H9 (cell line): ENCODE measurements around the gene SLC4A7. TPM values are rescaled to one million over a fixed set of nuclear protein-coding genes. Genes with fewer than 3 reads are reported as not detected.

Experiments
- DNase-seq: peaks from one replicate; pipeline ENCODE4 v3.0.0-alpha.2; 2017
- H2AFZ ChIP-seq: one replicate; pipeline ENCODE4 v1.6.1; 2013; ENCODE audit warnings: mild to moderate bottlenecking, low read length, control low read depth, moderate library complexity
- H2AK5ac ChIP-seq: 2 replicates; pipeline ENCODE4 v1.6.1; 2013; ENCODE audit warnings: low read length, control low read depth, mixed read lengths; ENCODE audit not compliant: insufficient read length
- H2BK120ac ChIP-seq: one replicate; pipeline ENCODE4 v1.6.1; 2013; ENCODE audit warnings: low read depth, mild to moderate bottlenecking, low read length, control low read depth, inconsistent platforms; ENCODE audit not compliant: poor library complexity, severe bottlenecking
- H2BK12ac ChIP-seq: 2 replicates; pipeline ENCODE4 v1.6.1; 2013; ENCODE audit warnings: low read length, control low read depth, mixed read lengths, low read depth; ENCODE audit not compliant: insufficient read length
- H2BK15ac ChIP-seq: 2 replicates; pipeline ENCODE4 v1.6.1; 2013; ENCODE audit warnings: low read depth, low read length, control low read depth
- H2BK20ac ChIP-seq: one replicate; pipeline ENCODE4 v1.6.1; 2013; ENCODE audit warnings: low read depth, mild to moderate bottlenecking, low read length, control low read depth, inconsistent platforms; ENCODE audit not compliant: poor library complexity, severe bottlenecking
- H2BK5ac ChIP-seq: 2 replicates; pipeline ENCODE4 v1.6.1; 2013; ENCODE audit warnings: low read length, control low read depth, mixed read lengths; ENCODE audit not compliant: insufficient read length
- H3K14ac ChIP-seq: 2 replicates; pipeline ENCODE4 v1.6.1; 2013; ENCODE audit warnings: low read length, control low read depth; ENCODE audit not compliant: insufficient read depth
- H3K18ac ChIP-seq: 2 replicates; pipeline ENCODE4 v1.6.1; 2013; ENCODE audit warnings: low read depth, mild to moderate bottlenecking, mixed read lengths, low read length, control low read depth; ENCODE audit not compliant: insufficient read length
- H3K23ac ChIP-seq: 2 replicates; pipeline ENCODE4 v1.6.1; 2013; ENCODE audit warnings: low read length, control low read depth, mixed read lengths, low read depth; ENCODE audit not compliant: insufficient read length
- H3K23me2 ChIP-seq: 2 replicates; pipeline ENCODE4 v1.6.1; 2013; ENCODE audit warnings: low read depth, mild to moderate bottlenecking, mixed read lengths, low read length, control low read depth; ENCODE audit not compliant: insufficient read length, poor library complexity, severe bottlenecking
- H3K27ac ChIP-seq: 2 replicates; pipeline ENCODE4 v1.5.1; 2013; ENCODE audit warnings: low read length, control low read depth, mixed read lengths, low read depth; ENCODE audit not compliant: insufficient read length
- H3K27me3 ChIP-seq: 2 replicates; pipeline ENCODE4 v1.6.1; 2013; ENCODE audit warnings: low read length, control low read depth, inconsistent platforms; ENCODE audit not compliant: insufficient read depth
- H3K4ac ChIP-seq: 2 replicates; pipeline ENCODE4 v1.6.1; 2013; ENCODE audit warnings: low read depth, mild to moderate bottlenecking, control low read depth, inconsistent platforms, low read length, moderate library complexity
- H3K4me1 ChIP-seq: 2 replicates; pipeline ENCODE4 v1.6.1; 2013; ENCODE audit warnings: low read length, control low read depth, inconsistent platforms; ENCODE audit not compliant: insufficient read depth
- H3K4me2 ChIP-seq: 2 replicates; pipeline ENCODE4 v1.6.1; 2013; ENCODE audit warnings: low read length, control low read depth, mixed read lengths; ENCODE audit not compliant: insufficient read length, insufficient read depth
- H3K56ac ChIP-seq: 2 replicates; pipeline ENCODE4 v1.6.1; 2013; ENCODE audit warnings: low read depth, mild to moderate bottlenecking, mixed read lengths, low read length, control low read depth; ENCODE audit not compliant: insufficient read length
- H3K79me1 ChIP-seq: 2 replicates; pipeline ENCODE4 v1.6.1; 2013; ENCODE audit warnings: low read depth, mild to moderate bottlenecking, moderate library complexity, low read length, control low read depth, inconsistent platforms; ENCODE audit not compliant: insufficient read depth, poor library complexity, severe bottlenecking
- H3K79me2 ChIP-seq: 2 replicates; pipeline ENCODE4 v1.6.1; 2013; ENCODE audit warnings: low read length, control low read depth, inconsistent platforms; ENCODE audit not compliant: insufficient read depth
- H3K9ac ChIP-seq: 2 replicates; pipeline ENCODE4 v1.6.1; 2013; ENCODE audit warnings: low read length, control low read depth, mixed read lengths; ENCODE audit not compliant: insufficient read length; ENCODE audit errors: extremely low read depth
- H3K9me3 ChIP-seq: one replicate; pipeline ENCODE4 v1.6.1; 2013; ENCODE audit warnings: low read depth, low read length, inconsistent platforms; ENCODE audit not compliant: control insufficient read depth
- H3T11ph ChIP-seq: one replicate; pipeline ENCODE4 v1.6.1; 2013; ENCODE audit warnings: mild to moderate bottlenecking, low read length, control low read depth, inconsistent platforms
- H4K20me1 ChIP-seq: one replicate; pipeline ENCODE4 v1.6.1; 2013; ENCODE audit not compliant: control insufficient read depth, insufficient read length, insufficient read depth
- H4K5ac ChIP-seq: 2 replicates; pipeline ENCODE4 v1.6.1; 2013; ENCODE audit warnings: low read depth, mild to moderate bottlenecking, mixed read lengths, low read length, control low read depth; ENCODE audit not compliant: insufficient read length
- H4K8ac ChIP-seq: replicated peaks from 2 replicates; pipeline ENCODE4 v1.6.1; 2013; ENCODE audit warnings: low read length, control low read depth, mixed read lengths, low read depth; ENCODE audit not compliant: insufficient read length
- H4K91ac ChIP-seq: 2 replicates; pipeline ENCODE4 v1.6.1; 2013; ENCODE audit warnings: low read depth, mild to moderate bottlenecking, moderate library complexity, mixed read lengths, low read length, control low read depth; ENCODE audit not compliant: insufficient read length
- H3K27ac Mint-ChIP-seq, 3 experiments: 2 replicates in 2 of 3; 3 replicates in 1 of 3; pipeline ENCODE4 v1.8.0; 2020 to 2021; ENCODE audit warnings: mixed read lengths in 3 of 3, mild to moderate bottlenecking in 1 of 3, moderate library complexity in 1 of 3
- H3K27me3 Mint-ChIP-seq: 2 replicates; pipeline ENCODE4 v1.8.0; 2021; ENCODE audit warnings: low read depth, mild to moderate bottlenecking, moderate library complexity, mixed read lengths
- H3K36me3 Mint-ChIP-seq, 3 experiments: 2 replicates in 2 of 3; 3 replicates in 1 of 3; pipeline ENCODE4 v1.8.0; 2020 to 2021; ENCODE audit warnings: low read depth in 3 of 3, mixed read lengths in 3 of 3; ENCODE audit not compliant: insufficient read depth in 1 of 3
- H3K4me1 Mint-ChIP-seq, 2 experiments: 2 replicates each; pipeline ENCODE4 v1.8.0; 2020; ENCODE audit warnings: mixed read lengths in 2 of 2
- H3K4me3 Mint-ChIP-seq, 2 experiments: 2 replicates in 1 of 2; 3 replicates in 1 of 2; pipeline ENCODE4 v1.8.0; 2020 to 2021; ENCODE audit warnings: mild to moderate bottlenecking in 2 of 2, mixed read lengths in 2 of 2, moderate library complexity in 1 of 2
- H3K9me3 Mint-ChIP-seq, 2 experiments: 2 replicates in 1 of 2; 3 replicates in 1 of 2; pipeline ENCODE4 v1.8.0; 2020; ENCODE audit warnings: mild to moderate bottlenecking in 2 of 2, mixed read lengths in 2 of 2, moderate library complexity in 1 of 2
- CTCF ChIP-seq: fragments of 200-600 bp; sonication (generic); conservative IDR thresholded peaks from 3 replicates; pipeline ENCODE4 v1.8.0; 2021; ENCODE audit warnings: antibody characterized with exemption, mild to moderate bottlenecking
- WGBS: extraction: QIAGEN DNeasy Blood & Tissue Kit; methylation state at CpG from one replicate; pipeline ENCODE4 v1.1.7; 2013; ENCODE audit warnings: missing lambda C conversion rate, low lambda C conversion rate, mixed read lengths; ENCODE audit not compliant: insufficient read length; ENCODE audit errors: extremely low coverage; 5-methylcytosine and 5-hydroxymethylcytosine counted together
- total RNA-seq: library from RNA; stranded (reverse); gene quantifications from 2 replicates; pipeline ENCODE4 v1.2.1, GENCODE V29; 2021

The SLC4A7 gene
- total RNA-seq, 1 experiment from 2014 or later, result 46.1 TPM

- no peak overlapping the region for H2BK20ac ChIP-seq
- H2BK15ac ChIP-seq, result no peak overlapping the region
- H4K20me1 ChIP-seq, result no peaks in the 10 kb centered on the region
- no peaks in the 10 kb centered on the region for H3K27me3 Mint-ChIP-seq
- H2BK5ac ChIP-seq, result no peak overlapping the region
- H3K79me1 ChIP-seq, result no peaks in the 10 kb centered on the region
- no peak overlapping the region for H3K9ac ChIP-seq
- no peak overlapping the region for H3K18ac ChIP-seq
- no peak overlapping the region for H2AFZ ChIP-seq
- H4K5ac ChIP-seq, result no peak overlapping the region
- no peak overlapping the region for H3K4ac ChIP-seq
- peak; percentile 39; the same call in 1 of the 3 replicates for TF ChIP-seq CTCF
- H3K56ac ChIP-seq, result no peak overlapping the region
- WGBS, result no CpG with 5 or more reads among the region's 1 CpG
- H4K91ac ChIP-seq, result no peak overlapping the region
- no peak overlapping the region for H3K27ac ChIP-seq
- H3K4me1 Mint-ChIP-seq, result no peaks in the 10 kb centered on the region
- H3K9me3 ChIP-seq, result no peaks in the 10 kb centered on the region
- H3K27me3 ChIP-seq, result no peaks in the 10 kb centered on the region
- no peak overlapping the region for H4K8ac ChIP-seq
- H3K14ac ChIP-seq, result no peak overlapping the region
- no peaks in the 10 kb centered on the region for H3K79me2 ChIP-seq
- H3K4me3 Mint-ChIP-seq, result no peak overlapping the region
- no peak overlapping the region for H3K23ac ChIP-seq
- no peaks in the 10 kb centered on the region for H3K4me1 ChIP-seq
- H3K36me3 Mint-ChIP-seq, result peaks cover 0 to 9% (median 4%) of the 10 kb centered on the region in 3 experiments; a peak in 1 of 7 replicates
- no peak overlapping the region for H2BK12ac ChIP-seq
- no peak overlapping the region for H3T11ph ChIP-seq
- no peaks in the 10 kb centered on the region for H3K23me2 ChIP-seq
- no peak for DNase-seq
- H3K4me2 ChIP-seq, result no peak overlapping the region
- H3K27ac Mint-ChIP-seq, result no peak overlapping the region
- H2AK5ac ChIP-seq, result no peak overlapping the region
- no peak overlapping the region for H2BK120ac ChIP-seq
- peaks cover 6% of the 10 kb centered on the region in 2 experiments; a peak in 4 of 5 replicates for H3K9me3 Mint-ChIP-seq
Measured at GRCh38 chr3:27325419-27325818, 158.8 kb downstream of the SLC4A7 start.
